ENCODE data around the gene OR52E2.

The OR52E2 gene

DNA sequence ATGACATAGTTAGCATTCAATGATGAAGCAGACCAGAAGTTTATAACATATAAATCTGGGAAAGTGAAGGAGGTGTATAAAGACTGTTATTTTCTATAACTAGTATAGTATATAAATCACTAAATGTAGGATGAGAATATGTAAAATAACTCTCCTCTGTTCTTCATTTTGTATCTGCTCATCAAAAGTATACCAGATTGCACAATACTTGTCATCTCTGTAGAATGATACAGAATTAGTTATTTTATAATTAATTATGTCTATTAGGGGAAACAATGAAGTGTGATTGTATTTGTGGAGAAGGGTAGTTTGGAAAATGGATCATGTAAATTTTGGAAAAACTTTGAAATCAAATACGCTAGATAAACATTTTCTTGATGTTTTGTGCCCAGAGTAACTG lies 46.4 kb downstream of the OR52E2 start:
- no peak for DNase-seq (ENCODE audit: low read depth in 1 of 2, low spot score in 1 of 2)

DNA sequence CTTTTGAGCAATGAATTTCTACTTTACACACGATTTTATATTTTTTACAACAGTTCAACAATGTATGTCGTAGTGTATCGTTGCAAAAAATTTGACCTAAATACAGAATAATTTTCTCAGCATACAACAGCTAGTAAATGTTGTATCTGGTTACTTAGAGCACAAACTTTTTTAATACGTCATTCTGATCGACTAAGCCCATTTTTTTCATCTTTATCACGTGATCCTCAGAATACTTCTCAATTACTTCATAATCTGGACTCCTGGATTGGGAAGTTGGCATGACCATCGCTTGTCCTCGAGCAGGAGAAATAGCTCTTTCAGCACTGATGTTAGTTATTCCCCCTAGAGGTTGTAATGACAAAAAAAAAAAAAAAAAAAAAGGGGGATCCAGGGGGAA lies 48.2 kb downstream of the OR52E2 start:
- no peak for DNase-seq (ENCODE audit: low read depth in 1 of 2, low spot score in 1 of 2)

Data from stimulated activated CD4-positive, alpha-beta T cell treated with anti-CD3 and anti-CD28 coated beads, Interleukin-15, amount 100 ng/mL, for 1 hour (primary cell).